ENCODE data around the gene NDST4.

The NDST4 gene

DNA sequence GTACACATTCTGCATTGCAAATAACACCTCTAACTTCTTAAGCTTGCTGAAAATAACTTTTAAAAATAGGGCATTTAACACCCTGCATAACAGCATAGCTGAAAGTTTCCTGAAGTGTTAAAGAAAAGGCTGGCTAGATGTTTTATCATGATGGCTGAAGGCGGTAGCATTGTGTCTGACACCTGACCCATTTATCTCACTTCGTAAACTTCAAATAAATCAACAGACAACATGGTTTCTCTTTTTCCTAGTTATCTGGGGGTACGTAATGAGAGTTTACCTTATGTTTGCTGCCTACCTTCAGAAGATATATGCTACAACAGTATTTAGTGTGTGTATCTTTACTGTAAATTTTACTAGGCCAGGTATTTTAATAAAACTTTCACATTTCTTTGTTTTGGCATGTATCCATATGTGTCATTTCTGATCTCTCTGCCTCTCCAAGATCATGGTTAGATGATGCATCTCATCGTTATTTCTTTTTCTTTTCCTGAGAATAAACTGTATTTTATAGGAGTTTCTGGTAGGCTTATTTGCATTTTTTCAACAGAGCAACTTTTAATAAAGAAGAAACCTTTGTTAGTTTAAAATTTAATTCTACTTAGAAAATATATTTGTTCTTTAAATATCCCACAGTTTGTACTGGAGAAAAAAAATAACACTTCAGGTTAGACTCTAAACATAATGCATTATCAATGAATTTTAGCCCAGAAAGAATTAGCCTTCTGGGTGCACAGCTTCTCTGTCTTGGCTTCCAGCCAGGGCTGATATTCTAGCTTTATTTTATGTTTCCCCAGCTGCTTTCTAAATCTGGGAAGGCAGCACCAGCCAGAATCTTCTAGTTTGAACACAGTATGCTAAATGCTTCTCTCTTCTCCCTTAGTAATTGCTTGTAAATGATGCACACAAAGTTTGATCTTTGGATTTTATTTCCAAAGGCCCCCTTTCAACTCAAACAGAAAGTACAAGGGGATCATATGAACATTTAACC is 2.9 kb downstream of the NDST4 start:
- no peak overlapping the region for H3K4me2 ChIP-seq (ENCODE audit: low read length)
- no peaks in the 10 kb centered on the region for H3K79me2 ChIP-seq (ENCODE audit: control insufficient read depth, low read length)
- H4K20me1 ChIP-seq (ENCODE audit: control insufficient read depth, insufficient read depth, low read depth, low read length): no peaks in the 10 kb centered on the region
- TF ChIP-seq, protein P1, sequence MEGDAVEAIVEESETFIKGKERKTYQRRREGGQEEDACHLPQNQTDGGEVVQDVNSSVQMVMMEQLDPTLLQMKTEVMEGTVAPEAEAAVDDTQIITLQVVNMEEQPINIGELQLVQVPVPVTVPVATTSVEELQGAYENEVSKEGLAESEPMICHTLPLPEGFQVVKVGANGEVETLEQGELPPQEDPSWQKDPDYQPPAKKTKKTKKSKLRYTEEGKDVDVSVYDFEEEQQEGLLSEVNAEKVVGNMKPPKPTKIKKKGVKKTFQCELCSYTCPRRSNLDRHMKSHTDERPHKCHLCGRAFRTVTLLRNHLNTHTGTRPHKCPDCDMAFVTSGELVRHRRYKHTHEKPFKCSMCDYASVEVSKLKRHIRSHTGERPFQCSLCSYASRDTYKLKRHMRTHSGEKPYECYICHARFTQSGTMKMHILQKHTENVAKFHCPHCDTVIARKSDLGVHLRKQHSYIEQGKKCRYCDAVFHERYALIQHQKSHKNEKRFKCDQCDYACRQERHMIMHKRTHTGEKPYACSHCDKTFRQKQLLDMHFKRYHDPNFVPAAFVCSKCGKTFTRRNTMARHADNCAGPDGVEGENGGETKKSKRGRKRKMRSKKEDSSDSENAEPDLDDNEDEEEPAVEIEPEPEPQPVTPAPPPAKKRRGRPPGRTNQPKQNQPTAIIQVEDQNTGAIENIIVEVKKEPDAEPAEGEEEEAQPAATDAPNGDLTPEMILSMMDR (IDR thresholded peaks at IDR 0.05; ENCODE audit: low read depth, low read length, poor library complexity, severe bottlenecking): no peak
- no peak for TF ChIP-seq EZH2phosphoT487 (IDR thresholded peaks at IDR 0.05; ENCODE audit: borderline replicate concordance, low read length)
- H3K27me3 ChIP-seq (ENCODE audit: control insufficient read depth, low read length): no peaks in the 10 kb centered on the region
- no peaks in the 10 kb centered on the region for H3K9me2 ChIP-seq (replicated peaks; ENCODE audit: control insufficient read depth, low read length)
- no peaks in the 10 kb centered on the region for H3K4me1 ChIP-seq (ENCODE audit: control insufficient read depth, low read length)
- no peak overlapping the region for H3K27ac ChIP-seq (ENCODE audit: low read depth, low read length)
- H3K36me3 ChIP-seq (ENCODE audit: control insufficient read depth, low read length): no peaks in the 10 kb centered on the region
- no peak overlapping the region for H3K4me3 ChIP-seq (ENCODE audit: low read length)
- no peaks in the 10 kb centered on the region for H3K9me3 ChIP-seq (ENCODE audit: control insufficient read depth, insufficient read depth, low read length)
- H3F3A ChIP-seq (ENCODE audit: control insufficient read depth, insufficient read depth): no peaks in the 10 kb centered on the region

DNA sequence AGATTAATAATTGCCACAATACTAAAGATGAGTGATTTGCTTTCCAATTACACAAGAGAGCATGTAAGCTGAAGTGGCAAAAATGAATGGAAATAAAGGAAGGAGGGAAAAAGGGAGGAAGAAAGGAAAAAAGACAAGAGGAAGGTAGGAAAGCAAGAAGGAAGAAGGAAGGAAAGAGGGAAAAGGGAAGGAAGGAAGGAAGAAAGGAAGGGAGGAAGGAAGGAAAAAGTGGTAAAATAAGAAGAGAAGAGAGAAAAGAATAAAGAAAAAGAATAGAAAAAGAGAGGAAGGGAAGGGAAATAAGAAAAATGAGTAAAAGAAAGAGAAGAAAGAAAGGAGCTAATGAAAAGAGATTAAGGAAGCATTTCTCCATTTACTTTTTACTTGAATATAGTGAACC is 4.6 kb downstream of the NDST4 start:
- H4K20me1 ChIP-seq (ENCODE audit: control insufficient read depth, insufficient read depth, low read depth, low read length): no peaks in the 10 kb centered on the region
- TF ChIP-seq EZH2phosphoT487 (IDR thresholded peaks at IDR 0.05; ENCODE audit: borderline replicate concordance, low read length): no peak
- TF ChIP-seq, protein P1 (IDR thresholded peaks at IDR 0.05; ENCODE audit: low read depth, low read length, poor library complexity, severe bottlenecking): no peak
- no peaks in the 10 kb centered on the region for H3K4me1 ChIP-seq (ENCODE audit: control insufficient read depth, low read length)
- no peak overlapping the region for H3K4me2 ChIP-seq (ENCODE audit: low read length)
- H3K27me3 ChIP-seq (ENCODE audit: control insufficient read depth, low read length): no peaks in the 10 kb centered on the region
- H3K4me3 ChIP-seq (ENCODE audit: low read length): no peak overlapping the region
- no peaks in the 10 kb centered on the region for H3K36me3 ChIP-seq (ENCODE audit: control insufficient read depth, low read length)
- no peak overlapping the region for H3K27ac ChIP-seq (ENCODE audit: low read depth, low read length)
- H3F3A ChIP-seq (ENCODE audit: control insufficient read depth, insufficient read depth): no peaks in the 10 kb centered on the region
- no peaks in the 10 kb centered on the region for H3K79me2 ChIP-seq (ENCODE audit: control insufficient read depth, low read length)
- H3K9me3 ChIP-seq (ENCODE audit: control insufficient read depth, insufficient read depth, low read length): no peaks in the 10 kb centered on the region
- no peaks in the 10 kb centered on the region for H3K9me2 ChIP-seq (replicated peaks; ENCODE audit: control insufficient read depth, low read length)

DNA sequence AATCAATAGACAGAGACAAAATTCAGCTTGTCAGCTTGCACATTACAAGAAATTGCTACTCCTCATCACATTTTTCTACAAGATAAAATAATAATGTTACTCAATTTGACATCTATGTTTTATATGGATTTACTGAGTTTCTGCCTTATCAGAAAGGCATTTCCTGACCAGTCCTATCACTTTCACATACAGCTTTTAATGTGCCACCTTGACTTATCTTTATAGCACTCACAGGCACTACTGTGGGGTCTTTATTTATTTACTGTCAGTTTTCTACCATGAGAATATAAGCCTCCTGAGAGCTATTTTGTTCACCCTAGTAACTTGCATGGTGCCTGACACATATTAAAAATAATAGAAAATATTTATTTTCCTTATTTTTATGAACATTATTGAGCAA is 6.0 kb downstream of the NDST4 start:
- Histone ChIP-seq H3K79me2 (ENCODE audit: control insufficient read depth, low read length) (no peaks in the 10 kb centered on the region), H3K27ac (ENCODE audit: low read depth, low read length) (no peak overlapping the region), H3K27me3 (ENCODE audit: control insufficient read depth, low read length) (no peaks in the 10 kb centered on the region), H3F3A (ENCODE audit: control insufficient read depth, insufficient read depth) (no peaks in the 10 kb centered on the region), H3K9me3 (ENCODE audit: control insufficient read depth, insufficient read depth, low read length) (no peaks in the 10 kb centered on the region), H3K9me2 (replicated peaks; ENCODE audit: control insufficient read depth, low read length) (no peaks in the 10 kb centered on the region), H3K4me1 (ENCODE audit: control insufficient read depth, low read length) (no peaks in the 10 kb centered on the region), H3K4me2 (ENCODE audit: low read length) (no peak overlapping the region), H4K20me1 (ENCODE audit: control insufficient read depth, insufficient read depth, low read depth, low read length) (no peaks in the 10 kb centered on the region), H3K36me3 (ENCODE audit: control insufficient read depth, low read length) (no peaks in the 10 kb centered on the region), H3K4me3 (ENCODE audit: low read length) (no peak overlapping the region)
- TF ChIP-seq, protein P1 (IDR thresholded peaks at IDR 0.05; ENCODE audit: low read depth, low read length, poor library complexity, severe bottlenecking): no peak
- no peak for TF ChIP-seq EZH2phosphoT487 (IDR thresholded peaks at IDR 0.05; ENCODE audit: borderline replicate concordance, low read length)

Measured in DOHH2 (cell line).